GM12874 (cell line): Measurements from ENCODE around the gene NACC2.

ENCODE experiments used
- CTCF ChIP-seq: IDR thresholded peaks from 2 replicates; pipeline ENCODE4 v1.5.1; 2011; ENCODE audit warnings: low read depth, mild to moderate bottlenecking, control low read depth, low read length, moderate library complexity; ENCODE audit not compliant: insufficient read depth

NACC2 gene, protein sequence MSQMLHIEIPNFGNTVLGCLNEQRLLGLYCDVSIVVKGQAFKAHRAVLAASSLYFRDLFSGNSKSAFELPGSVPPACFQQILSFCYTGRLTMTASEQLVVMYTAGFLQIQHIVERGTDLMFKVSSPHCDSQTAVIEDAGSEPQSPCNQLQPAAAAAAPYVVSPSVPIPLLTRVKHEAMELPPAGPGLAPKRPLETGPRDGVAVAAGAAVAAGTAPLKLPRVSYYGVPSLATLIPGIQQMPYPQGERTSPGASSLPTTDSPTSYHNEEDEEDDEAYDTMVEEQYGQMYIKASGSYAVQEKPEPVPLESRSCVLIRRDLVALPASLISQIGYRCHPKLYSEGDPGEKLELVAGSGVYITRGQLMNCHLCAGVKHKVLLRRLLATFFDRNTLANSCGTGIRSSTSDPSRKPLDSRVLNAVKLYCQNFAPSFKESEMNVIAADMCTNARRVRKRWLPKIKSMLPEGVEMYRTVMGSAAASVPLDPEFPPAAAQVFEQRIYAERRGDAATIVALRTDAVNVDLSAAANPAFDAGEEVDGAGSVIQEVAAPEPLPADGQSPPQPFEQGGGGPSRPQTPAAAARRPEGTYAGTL

DNA sequence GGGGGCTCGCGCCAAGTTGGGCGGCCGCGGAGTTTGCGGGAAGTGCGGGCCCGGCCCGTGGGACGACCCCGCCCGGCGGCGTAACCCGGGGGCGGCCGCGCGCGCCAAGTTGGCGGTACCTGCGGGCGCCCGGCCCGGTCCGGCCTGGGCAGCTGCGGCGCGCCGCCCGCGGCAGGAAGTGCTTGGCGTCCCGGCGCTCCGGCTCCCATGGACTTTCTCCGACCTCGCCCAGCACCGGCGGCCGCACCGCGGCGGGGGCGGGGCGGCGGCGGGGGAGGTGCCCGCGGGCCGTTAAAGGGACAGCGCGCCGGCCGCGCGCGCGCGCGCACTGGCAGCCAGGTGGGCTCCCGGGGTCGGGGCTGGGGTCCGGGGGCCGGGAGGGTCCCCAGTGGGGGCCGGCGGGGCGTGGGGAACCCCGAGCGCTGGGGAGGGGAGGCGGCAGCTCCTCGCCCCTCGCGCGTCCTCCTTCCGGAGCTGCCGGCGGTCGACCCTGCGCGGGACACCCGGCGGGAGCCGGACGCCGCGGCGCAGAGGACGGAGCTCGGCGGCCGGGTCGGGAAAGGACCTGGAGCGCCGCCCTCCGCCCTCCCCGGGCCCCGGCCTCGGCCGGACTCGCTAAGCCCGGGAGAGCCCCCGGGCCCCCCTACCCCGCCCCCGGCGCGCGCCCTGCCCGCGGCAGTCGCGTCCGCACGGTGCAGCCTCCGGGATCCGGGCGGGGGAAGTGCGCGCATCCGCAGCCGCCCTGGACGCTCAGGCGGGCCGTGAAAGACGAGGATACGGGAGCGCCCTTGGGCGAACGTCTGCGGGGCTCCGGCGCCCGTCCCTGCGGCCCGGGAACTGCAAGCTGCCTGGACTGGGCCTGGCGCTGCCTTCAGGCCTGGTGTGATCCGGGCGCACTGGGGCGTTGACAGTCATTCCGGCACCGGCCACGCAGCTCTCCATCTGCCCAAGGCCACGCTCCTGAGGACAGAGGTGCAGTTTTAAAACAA lies at the start of gene NACC2:
TSS of gene NACC2 (minus strand) at position 220 of the 989 bp plus-strand sequence. CDS start 44,768 bp downstream, outside the sequence.
- TF ChIP-seq CTCF, result no peak

DNA sequence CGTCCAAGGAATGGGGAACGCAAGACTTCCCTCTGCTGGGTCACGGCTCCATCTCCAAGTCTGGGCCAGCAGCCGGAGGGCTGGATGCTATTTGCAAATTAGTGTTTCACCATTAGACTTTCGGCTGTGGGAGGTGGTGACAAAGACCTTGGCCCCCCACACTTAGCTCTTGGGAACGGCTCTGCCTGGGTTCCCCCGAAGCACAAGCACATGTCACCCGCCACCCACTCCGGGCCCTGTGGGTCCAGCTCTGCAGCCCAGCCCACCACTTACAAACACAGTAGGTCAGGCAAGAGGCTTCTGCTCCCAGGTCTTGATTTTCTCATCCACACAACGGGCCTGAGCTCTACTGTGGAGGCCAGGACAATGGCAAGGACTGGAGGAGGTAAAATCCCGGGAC lies 49.4 kb upstream of the NACC2 start:
- no peak for TF ChIP-seq CTCF

GRCh38 chr9:136143215-136144001 lies 48.3 kb upstream of the NACC2 start:
- peak; percentile 32; the same call in 1 of the 2 replicates for TF ChIP-seq CTCF

- no peak for TF ChIP-seq CTCF
Measured at GRCh38 chr9:136142859-136143214, 47.7 kb upstream of the NACC2 start.

- TF ChIP-seq CTCF, result no peak
Measured at GRCh38 chr9:136142414-136142796, 47.3 kb upstream of the NACC2 start.

DNA sequence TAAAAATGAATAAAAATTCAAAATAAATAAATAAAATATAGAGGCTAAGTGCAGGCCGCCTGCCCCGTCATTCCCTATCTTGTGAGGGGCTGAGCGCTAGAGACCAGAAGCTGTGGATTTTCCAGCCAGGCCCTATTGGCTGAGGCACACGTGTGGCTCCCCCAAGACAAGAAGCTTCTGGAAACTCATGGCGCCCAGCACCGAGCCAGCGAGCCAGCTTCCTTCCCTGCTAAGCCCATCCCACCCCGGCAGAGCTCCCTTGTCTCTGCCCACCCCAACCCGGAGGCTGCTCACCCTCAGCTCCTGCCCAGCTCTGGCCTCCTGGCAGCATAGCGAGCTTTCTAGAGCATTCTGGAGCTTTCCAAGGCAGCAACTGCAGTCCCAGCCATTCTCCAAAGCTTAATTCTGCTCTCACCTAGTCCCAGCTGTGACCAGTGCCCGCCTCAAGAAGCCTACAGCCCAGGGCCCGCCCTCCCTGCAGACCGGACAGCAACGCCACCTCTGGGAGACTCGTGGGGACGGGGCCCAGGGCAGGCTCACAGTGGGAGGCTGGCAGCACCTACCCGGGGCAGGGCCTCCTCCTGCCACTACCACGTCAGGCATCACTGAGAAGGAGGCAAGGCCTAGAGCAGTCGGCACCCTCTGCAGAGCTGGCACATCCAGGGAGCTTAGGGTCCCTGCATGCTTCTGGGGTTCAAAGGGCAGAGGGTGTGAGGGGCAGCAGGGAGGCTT lies 46.8 kb upstream of the NACC2 start:
- TF ChIP-seq CTCF, result no peak
